PFSK-1 (cell line): ENCODE data around the gene ANKS1A.

ENCODE experiments used
- FOXP2 ChIP-seq: optimal IDR thresholded peaks from 2 replicates; pipeline ENCODE3; 2011; ENCODE audit warnings: borderline replicate concordance, control low read depth, inconsistent platforms; ENCODE audit not compliant: insufficient read depth; ENCODE audit errors: extremely low read length, extremely low read depth
- POLR2AphosphoS5 ChIP-seq: IDR thresholded peaks from 2 replicates; pipeline ENCODE4 v1.6.1; 2012; ENCODE audit warnings: low read depth, mild to moderate bottlenecking, control low read depth, low read length, moderate library complexity
- TAF1 ChIP-seq: IDR thresholded peaks from 2 replicates; pipeline ENCODE4 v1.6.1; 2012; ENCODE audit warnings: low read length, control low read depth, borderline replicate concordance; ENCODE audit not compliant: insufficient read depth
- TF ChIP-seq, protein P1 (sequence below), 2 experiments: IDR thresholded peaks; 2 replicates each; pipeline versions ENCODE4 v1.6.1 to v1.8.0; 2011 to 2012; ENCODE audit warnings: low read depth in 2 of 2, low read length in 2 of 2, control low read depth in 1 of 2, inconsistent platforms in 1 of 2, mild to moderate bottlenecking in 1 of 2, moderate library complexity in 1 of 2; ENCODE audit not compliant: insufficient read depth in 1 of 2

DNA sequence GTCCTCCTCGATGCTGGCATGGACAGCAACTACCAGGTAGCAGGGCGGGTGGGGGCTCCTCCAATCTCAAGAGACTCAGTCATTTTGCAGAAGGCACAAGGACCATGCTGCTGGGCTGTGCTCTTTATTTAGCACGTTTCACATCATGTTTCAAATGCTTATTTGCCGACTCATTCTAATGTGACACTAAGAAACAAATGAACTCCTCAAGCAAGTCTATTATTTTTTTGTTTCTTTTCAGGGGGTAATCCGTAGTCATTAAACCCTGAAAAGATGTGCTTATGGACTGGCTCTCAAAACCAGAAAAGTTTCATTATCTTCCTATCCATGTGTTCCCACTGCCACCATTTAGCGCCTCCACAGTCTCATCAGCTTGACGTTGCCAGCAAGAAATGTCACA is 92.9 kb downstream of the ANKS1A start:
- TF ChIP-seq POLR2AphosphoS5: no peak
- TF ChIP-seq, protein P1, sequence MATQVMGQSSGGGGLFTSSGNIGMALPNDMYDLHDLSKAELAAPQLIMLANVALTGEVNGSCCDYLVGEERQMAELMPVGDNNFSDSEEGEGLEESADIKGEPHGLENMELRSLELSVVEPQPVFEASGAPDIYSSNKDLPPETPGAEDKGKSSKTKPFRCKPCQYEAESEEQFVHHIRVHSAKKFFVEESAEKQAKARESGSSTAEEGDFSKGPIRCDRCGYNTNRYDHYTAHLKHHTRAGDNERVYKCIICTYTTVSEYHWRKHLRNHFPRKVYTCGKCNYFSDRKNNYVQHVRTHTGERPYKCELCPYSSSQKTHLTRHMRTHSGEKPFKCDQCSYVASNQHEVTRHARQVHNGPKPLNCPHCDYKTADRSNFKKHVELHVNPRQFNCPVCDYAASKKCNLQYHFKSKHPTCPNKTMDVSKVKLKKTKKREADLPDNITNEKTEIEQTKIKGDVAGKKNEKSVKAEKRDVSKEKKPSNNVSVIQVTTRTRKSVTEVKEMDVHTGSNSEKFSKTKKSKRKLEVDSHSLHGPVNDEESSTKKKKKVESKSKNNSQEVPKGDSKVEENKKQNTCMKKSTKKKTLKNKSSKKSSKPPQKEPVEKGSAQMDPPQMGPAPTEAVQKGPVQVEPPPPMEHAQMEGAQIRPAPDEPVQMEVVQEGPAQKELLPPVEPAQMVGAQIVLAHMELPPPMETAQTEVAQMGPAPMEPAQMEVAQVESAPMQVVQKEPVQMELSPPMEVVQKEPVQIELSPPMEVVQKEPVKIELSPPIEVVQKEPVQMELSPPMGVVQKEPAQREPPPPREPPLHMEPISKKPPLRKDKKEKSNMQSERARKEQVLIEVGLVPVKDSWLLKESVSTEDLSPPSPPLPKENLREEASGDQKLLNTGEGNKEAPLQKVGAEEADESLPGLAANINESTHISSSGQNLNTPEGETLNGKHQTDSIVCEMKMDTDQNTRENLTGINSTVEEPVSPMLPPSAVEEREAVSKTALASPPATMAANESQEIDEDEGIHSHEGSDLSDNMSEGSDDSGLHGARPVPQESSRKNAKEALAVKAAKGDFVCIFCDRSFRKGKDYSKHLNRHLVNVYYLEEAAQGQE (IDR thresholded peaks at IDR 0.05; ENCODE audit: insufficient read depth in 1 of 2, low read depth in 2 of 2, low read length in 2 of 2): no peak
- TF ChIP-seq FOXP2: no peak
- no peak for TF ChIP-seq TAF1
